ENCODE results near the gene MGAT4B.
A peak's percentile ranks its signal among the peaks of the same experiment; 100 is the strongest.

Gene MGAT4B

GRCh38 chr5:179795863-179796833 is 10.5 kb downstream of the MGAT4B start:
- H3K27me3 ChIP-seq (replicated peaks), result no peaks in the 10 kb centered on the region
- no peak overlapping the region for H3K27ac ChIP-seq
- H3K36me3 ChIP-seq (replicated peaks), result peaks cover 42% of the 10 kb centered on the region
- DNase-seq, result peak; percentile 37
- in situ Hi-C loops (cut with HindIII; ENCODE audit: low pct_ligation_motif_present, low sequenced_read_pairs), result no loop called here
- peak overlapping the region; percentile 50 for H3K4me3 ChIP-seq (ENCODE audit: low read depth, low read length)
- TF ChIP-seq, protein P1, sequence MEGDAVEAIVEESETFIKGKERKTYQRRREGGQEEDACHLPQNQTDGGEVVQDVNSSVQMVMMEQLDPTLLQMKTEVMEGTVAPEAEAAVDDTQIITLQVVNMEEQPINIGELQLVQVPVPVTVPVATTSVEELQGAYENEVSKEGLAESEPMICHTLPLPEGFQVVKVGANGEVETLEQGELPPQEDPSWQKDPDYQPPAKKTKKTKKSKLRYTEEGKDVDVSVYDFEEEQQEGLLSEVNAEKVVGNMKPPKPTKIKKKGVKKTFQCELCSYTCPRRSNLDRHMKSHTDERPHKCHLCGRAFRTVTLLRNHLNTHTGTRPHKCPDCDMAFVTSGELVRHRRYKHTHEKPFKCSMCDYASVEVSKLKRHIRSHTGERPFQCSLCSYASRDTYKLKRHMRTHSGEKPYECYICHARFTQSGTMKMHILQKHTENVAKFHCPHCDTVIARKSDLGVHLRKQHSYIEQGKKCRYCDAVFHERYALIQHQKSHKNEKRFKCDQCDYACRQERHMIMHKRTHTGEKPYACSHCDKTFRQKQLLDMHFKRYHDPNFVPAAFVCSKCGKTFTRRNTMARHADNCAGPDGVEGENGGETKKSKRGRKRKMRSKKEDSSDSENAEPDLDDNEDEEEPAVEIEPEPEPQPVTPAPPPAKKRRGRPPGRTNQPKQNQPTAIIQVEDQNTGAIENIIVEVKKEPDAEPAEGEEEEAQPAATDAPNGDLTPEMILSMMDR (IDR thresholded peaks at IDR 0.05; ENCODE audit: low read depth, low read length, missing control alignments), result peak; percentile 46

- no peak overlapping the region for H3K27ac ChIP-seq
Observed at GRCh38 chr5:179795049-179795862, 11.4 kb downstream of the MGAT4B start.

GRCh38 chr5:179794575-179794974 is 12.1 kb downstream of the MGAT4B start:
- H3K4me3 ChIP-seq (ENCODE audit: low read depth, low read length), result no peak overlapping the region
- in situ Hi-C loops (cut with HindIII; ENCODE audit: low pct_ligation_motif_present, low sequenced_read_pairs), result no loop called here
- H3K36me3 ChIP-seq (replicated peaks), result peaks cover 29% of the 10 kb centered on the region
- DNase-seq, result no peak
- TF ChIP-seq, protein P1 (IDR thresholded peaks at IDR 0.05; ENCODE audit: low read depth, low read length, missing control alignments), result no peak
- no peaks in the 10 kb centered on the region for H3K27me3 ChIP-seq (replicated peaks)
- no peak overlapping the region for H3K27ac ChIP-seq

More at GRCh38 chr5:179795049-179795862, 11.4 kb downstream of the MGAT4B start:
- DNase-seq, result no peak
- TF ChIP-seq, protein P1 (IDR thresholded peaks at IDR 0.05; ENCODE audit: low read depth, low read length, missing control alignments), result no peak
- no peaks in the 10 kb centered on the region for H3K27me3 ChIP-seq (replicated peaks)
- H3K36me3 ChIP-seq (replicated peaks), result peaks cover 35% of the 10 kb centered on the region
- H3K4me3 ChIP-seq (ENCODE audit: low read depth, low read length), result peak overlapping the region; percentile 50
- in situ Hi-C loops (cut with HindIII; ENCODE audit: low pct_ligation_motif_present, low sequenced_read_pairs), result no loop called here

DNA sequence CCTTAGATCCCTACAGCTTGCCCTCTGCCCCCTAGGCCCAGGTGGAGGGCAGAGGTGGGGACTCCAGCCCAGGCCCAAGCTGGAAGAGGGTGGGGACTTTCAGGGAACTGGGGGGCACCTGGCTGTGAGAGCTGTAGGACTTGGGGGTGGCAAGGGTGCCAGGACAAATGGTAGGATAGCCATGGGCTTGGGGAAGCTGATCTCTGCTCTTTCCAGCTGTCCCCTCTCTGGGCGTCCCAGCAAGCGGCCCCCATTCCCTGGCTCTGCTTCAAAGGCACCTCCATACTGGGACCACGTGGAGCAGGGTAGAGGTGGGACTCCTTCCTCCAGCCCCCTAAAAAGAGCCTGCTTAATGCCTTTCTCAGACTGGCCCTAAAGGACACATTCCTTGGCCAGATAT is 12.5 kb downstream of the MGAT4B start:
- Histone ChIP-seq H3K4me3 (ENCODE audit: low read depth, low read length) (no peak overlapping the region), H3K27me3 (replicated peaks) (no peaks in the 10 kb centered on the region), H3K36me3 (replicated peaks) (peaks cover 24% of the 10 kb centered on the region), H3K27ac (no peak overlapping the region)
- DNase-seq, result no peak
- TF ChIP-seq, protein P1 (IDR thresholded peaks at IDR 0.05; ENCODE audit: low read depth, low read length, missing control alignments), result no peak
- in situ Hi-C loops (cut with HindIII; ENCODE audit: low pct_ligation_motif_present, low sequenced_read_pairs), result no loop called here

DNA sequence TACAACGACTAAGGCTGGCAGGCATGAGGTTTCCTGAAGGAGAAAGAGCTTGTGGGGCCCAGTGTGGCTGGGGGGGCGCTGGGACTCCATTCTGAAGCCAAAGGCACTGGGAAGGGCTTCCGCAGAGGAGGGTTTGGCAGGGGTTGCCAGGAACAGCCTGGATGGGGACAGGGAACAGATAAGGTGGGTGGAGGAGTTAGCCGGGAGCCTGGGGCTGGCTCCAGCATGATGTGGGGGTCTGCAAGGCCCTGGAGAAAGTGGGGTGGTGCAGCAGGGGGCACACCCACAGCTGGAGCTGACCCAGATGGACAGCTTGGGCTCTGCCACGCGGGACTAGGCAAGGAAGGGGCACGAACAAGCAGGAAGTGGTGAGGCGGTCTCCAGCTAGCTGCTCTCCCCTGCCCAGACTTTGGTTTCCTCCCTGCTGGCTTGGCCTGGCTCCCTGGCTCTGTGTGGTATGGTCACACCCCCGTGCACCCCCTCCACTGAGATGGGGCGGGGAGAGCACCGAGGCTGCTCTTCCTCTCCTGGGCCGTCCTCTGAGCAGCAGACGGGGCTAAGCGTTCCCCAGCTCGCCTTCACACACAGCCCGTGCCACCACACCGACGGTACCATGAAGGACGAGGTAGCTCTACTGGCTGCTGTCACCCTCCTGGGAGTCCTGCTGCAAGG is 13.1 kb downstream of the MGAT4B start, which contains the start of gene LTC4S:
LTC4S (plus strand) TSS at position 519 of the 672 bp plus-strand sequence; CDS start at position 614, 95 bp downstream.
- no peak within 1 kb of the TSS for H3K27ac ChIP-seq
- TF ChIP-seq, protein P1 (IDR thresholded peaks at IDR 0.05; ENCODE audit: low read depth, low read length, missing control alignments), result no peak
- no peak for DNase-seq
- H3K4me3 ChIP-seq (ENCODE audit: low read depth, low read length), result no peak within 1 kb of the TSS
- in situ Hi-C loops (cut with HindIII; ENCODE audit: low pct_ligation_motif_present, low sequenced_read_pairs), result no loop called here
- H3K36me3 ChIP-seq (replicated peaks), result peaks cover 19% of the 10 kb centered on the region
- H3K27me3 ChIP-seq (replicated peaks), result no peaks in the 10 kb centered on the region
